Femur (tissue), 1 donor: ENCODE results near the gene INPP5D.
"Not testable (repeated sequence)": the region's sequence is repeated elsewhere in the genome, so short reads cannot be mapped to it uniquely, and the experiment has no call there.

ENCODE experiments used
- DNase-seq: peaks from one replicate; pipeline ENCODE4 v3.0.0-alpha.2; 2017

INPP5D gene

DNA sequence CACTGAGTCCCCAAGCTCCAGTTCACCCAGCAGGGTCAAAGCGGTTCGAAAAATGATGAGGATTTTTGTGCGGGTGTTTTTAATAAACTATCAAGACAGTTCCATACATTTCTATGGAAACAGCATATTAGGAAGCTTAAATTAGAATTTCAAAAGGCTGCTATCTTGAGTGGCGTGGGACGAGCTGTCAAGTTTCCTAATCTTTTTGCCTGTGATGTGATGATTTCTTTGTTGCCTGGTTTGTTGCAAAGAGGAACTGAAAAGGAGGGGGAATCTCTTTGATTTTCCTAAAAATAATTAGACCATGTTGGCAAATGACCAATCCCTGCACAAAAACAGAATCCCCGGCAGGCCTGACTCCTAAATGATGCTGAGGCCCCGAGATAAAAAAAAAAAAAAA is 125.2 kb downstream of the INPP5D start:
- DNase-seq: no peak

DNA sequence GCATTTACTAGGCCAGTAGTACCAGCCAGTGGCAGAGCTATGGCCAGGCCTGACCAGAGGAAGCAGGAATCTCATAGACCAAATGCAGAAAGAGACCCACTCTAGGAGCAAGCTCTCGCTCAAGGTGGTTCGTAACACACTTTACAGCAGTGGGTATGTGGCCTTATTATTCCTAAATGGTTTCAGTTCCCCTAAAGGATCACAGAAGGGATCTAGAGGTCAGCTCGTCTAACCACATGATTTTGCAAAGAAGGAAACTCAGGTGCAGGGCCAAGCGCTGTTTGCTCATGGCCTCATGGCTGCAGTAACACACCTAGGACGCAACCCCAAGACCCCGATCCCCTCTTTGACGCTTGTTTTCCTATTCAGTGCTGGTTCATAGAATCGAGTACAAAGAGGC is 125.8 kb downstream of the INPP5D start:
- DNase-seq: no peak

DNA sequence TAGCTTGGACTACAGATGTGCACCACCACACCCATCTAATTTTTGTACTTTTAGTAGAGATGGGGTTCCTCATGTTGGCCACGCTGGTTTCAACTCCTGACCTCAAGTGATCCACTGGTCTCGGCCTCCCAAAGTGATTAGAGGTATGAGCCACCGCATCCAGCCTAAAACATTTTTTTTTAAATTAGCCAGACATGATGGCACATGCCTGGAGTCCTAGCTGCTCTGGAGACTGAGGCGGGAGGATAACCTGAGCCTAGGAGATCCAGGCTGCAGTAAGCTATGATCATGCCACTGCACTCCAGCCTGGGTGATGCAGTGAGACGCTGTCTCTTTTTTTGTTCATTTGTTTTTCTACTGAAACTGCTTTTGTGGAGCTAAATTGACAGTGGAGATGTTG is 126.7 kb downstream of the INPP5D start:
- no peak for DNase-seq

DNA sequence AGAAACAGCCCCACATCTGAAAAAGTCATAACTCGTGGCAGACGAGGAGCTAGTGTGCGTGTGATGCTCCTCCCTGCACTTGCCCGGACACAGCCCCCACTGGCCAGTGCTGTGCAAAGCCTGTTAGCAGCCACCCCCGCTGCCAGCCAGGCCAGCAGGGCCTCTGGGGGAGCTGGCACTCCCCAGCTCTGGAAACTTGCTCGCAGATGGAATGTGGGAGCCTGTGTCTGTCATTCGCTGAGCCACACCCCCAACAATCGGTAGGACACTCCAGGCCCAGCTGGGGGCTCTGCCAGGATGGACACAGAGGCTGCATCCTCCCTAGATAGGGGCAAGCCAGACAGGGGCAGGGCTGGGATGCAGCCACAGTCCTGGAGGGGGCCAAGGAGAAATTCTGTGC is 128.9 kb downstream of the INPP5D start:
- DNase-seq: no peak

DNA sequence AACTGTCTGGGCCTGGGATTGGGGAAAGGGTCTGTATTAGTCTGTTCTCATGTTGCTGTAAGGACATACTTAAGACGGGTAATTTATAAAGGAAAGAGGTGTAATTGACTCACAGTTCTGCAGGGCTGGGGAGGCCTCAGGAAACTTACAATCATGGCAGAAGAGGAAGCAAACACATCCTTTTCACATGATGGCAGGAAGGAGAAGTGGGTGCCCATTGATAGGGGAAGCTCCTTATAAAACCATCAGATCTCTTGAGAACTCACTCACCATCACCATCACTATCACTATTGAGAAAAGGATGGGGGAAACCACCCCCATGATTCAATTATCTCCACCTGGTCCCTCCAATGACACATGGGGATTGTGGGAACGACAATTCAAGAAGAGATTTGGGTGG is 130.9 kb downstream of the INPP5D start:
- not testable (repeated sequence) for DNase-seq

DNA sequence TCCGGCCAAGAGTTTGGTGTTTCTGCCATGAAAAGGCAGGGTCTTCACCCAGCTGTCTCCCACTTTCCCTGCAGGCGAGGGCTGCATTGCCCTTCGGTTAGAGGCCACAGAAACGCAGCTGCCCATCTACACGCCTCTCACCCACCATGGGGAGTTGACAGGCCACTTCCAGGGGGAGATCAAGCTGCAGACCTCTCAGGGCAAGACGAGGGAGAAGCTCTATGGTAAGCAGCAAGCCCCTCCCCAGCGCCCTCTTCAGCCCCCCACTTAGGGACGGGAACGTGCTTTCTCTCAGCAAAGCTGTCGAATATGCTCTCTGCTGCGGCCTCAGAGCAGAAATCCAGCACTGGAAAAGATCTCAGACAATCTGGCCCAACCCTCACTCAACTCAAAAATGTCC is 133.6 kb downstream of the INPP5D start:
- DNase-seq: no peak

DNA sequence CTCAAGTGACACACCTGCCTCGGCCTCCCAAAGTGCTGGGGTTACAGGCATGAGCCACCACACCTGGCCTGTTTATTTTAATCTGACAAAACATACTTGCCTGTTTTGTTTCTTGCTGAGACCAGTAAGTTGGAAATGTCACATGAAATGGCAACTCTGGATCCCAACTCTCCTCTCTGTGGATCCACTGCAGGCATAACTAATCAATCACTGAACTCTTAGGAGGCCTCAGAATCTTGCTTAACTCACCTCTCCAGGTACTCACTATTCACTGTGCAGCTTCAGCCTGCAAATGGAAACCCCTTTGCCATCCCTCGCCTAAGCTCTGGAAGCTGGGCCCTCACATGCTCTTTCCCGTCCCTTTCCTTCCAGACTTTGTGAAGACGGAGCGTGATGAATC is 134.9 kb downstream of the INPP5D start:
- DNase-seq: no peak

DNA sequence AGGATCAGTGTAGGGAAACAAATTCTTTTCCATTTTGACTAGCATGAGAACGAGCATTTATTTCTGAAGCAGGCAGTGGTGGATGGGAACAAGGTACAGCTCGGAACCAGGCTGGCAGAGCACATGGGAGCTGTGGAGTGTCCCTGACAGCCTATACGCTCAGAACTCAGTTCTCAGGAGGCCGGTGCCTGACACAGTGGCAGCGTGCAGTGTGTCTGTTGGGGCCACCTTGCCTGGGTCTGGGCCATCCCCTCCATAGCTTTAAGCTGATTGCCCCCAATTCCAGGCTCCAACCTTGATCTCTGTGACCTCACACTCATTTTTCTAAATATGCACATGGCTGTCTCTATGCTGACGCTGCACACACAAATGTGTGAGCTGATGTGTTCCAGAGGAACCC is 136.9 kb downstream of the INPP5D start:
- no peak for DNase-seq

DNA sequence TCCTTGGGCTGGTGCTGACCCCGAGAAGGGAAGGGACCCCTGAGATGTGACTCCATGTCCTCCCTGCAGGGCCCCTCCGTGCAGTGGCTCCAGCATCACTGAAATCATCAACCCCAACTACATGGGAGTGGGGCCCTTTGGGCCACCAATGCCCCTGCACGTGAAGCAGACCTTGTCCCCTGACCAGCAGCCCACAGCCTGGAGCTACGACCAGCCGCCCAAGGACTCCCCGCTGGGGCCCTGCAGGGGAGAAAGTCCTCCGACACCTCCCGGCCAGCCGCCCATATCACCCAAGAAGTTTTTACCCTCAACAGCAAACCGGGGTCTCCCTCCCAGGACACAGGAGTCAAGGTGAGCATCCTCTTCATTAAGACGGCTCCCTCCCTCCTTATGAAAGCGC is 137.9 kb downstream of the INPP5D start:
- DNase-seq: no peak

DNA sequence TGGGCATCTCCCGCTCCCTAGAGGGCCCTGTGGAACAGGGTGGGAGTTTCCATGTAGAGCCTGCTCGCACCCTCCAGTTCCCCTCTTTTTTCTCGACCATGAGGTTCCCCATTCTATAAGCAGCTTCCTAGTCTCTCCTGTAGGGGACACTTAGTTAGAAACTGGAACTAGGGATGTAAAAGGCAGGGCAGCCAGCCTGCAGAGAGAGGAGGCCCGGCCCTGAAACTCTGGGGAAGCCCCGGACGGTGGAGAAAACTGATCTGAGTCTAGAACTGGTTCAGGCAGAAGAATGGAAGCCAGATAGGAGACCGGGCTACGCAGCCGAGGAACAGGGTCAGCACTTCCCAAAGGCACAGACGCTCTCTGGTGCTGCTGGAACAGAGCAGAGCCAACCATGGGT is 139.7 kb downstream of the INPP5D start:
- DNase-seq: no peak

DNA sequence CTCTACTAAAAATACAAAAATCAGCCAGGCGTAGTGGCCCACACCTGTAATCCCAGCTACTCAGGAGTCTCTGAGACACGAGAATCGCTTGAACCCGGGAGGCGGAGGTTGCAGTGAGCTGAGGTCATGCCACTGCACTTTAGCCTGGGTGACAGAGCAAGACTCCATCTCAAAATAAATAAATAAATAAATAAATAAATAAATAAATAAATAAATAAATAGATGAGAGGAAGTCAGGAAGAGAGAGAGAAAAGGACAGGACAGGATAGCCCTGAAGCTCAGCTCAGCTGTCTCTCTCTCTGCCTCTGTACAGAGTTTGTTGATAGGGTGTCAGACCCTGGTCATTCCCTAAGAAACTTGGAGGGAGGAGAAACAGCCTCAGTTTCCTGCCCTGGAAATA is 140.6 kb downstream of the INPP5D start:
- not testable (repeated sequence) for DNase-seq

DNA sequence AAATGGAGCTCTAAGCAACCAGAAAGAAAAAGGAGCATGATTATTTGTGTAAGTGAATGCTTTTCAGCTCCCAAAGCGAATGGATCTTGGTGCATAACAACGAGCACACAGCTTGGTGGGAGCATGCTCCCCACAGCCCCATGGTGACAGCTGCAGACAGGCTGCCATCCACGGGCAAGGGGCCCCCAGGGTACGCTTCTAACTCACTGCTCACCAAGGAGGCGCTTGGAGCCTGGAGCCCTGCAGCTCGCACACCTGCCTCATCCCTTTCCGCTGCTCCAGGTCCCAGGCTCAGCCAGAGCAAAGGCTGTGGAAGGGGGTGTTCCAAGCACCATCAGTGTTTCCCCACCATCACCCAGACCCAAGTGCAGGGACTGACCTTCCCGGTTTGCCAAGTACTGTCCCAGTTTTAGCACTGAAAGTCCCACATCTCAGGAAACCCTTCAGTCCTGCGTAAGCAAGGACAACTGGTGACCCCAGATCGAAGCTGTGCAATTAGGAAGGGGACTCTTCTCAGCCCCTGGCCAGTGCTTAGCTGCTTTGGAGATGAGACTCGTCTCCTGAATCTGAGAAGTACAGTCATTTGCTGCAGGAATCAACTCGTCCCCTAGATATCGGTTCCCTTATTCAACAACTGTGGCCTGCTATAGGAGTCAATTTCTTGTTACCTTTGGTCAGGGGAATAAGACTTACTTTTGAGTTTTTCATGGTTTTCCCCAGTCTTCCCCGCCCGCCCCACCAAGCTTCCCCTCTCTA is 141.3 kb downstream of the INPP5D start:
- no peak for DNase-seq

DNA sequence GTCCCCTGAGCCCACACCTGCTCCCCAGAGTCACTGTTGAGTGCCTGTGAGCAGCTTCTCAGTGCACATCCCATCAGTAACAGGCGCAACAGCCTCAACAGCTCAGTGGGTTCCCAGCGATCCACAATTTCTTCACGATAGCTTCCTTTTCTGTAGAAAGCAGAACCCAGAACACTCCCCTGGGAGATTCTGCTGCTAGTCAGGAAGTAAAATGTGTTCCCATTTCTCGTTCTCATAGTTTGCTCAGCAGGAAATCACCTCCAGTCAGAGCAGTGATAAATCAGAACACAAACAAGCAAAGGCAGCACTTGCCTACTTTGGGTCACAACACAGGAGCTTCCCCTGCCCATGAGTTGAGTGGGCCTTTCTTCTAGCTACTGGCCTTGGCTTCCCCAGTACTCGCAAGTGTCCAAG is 142.4 kb downstream of the INPP5D start:
- DNase-seq: no peak

DNA sequence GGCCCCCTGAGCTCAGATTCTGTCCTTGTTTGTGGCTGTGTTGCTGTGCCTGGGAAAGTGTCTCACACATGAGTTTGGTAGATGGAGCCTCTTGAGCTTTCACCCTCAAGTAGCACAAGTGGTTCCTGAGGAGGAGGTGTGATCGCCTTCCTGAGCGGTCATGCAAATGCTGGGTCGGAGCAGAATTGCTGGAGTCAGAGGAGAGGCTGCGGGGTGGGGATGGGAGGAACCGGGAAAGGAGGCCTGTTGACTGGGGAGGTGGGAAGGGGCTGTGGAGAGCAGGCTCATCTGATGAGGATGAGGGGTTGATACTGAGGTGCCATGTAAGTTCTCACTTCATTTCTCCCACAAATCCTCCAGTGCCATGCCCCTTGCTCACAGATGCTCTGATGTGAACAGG is 142.9 kb downstream of the INPP5D start:
- DNase-seq: no peak

DNA sequence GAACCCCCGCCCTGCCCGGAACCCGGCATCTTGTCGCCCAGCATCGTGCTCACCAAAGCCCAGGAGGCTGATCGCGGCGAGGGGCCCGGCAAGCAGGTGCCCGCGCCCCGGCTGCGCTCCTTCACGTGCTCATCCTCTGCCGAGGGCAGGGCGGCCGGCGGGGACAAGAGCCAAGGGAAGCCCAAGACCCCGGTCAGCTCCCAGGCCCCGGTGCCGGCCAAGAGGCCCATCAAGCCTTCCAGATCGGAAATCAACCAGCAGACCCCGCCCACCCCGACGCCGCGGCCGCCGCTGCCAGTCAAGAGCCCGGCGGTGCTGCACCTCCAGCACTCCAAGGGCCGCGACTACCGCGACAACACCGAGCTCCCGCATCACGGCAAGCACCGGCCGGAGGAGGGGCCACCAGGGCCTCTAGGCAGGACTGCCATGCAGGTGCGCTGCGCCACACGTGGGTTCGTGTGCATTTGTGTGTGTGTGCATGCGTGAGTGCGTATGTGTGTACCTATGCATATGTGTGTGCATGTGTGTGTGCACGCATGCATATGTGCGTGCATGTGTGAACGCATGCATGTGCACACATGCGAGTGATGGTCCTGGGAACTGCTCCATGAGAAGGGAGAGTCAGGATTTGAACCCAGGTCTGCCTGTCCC is 144.3 kb downstream of the INPP5D start:
- DNase-seq: no peak

DNA sequence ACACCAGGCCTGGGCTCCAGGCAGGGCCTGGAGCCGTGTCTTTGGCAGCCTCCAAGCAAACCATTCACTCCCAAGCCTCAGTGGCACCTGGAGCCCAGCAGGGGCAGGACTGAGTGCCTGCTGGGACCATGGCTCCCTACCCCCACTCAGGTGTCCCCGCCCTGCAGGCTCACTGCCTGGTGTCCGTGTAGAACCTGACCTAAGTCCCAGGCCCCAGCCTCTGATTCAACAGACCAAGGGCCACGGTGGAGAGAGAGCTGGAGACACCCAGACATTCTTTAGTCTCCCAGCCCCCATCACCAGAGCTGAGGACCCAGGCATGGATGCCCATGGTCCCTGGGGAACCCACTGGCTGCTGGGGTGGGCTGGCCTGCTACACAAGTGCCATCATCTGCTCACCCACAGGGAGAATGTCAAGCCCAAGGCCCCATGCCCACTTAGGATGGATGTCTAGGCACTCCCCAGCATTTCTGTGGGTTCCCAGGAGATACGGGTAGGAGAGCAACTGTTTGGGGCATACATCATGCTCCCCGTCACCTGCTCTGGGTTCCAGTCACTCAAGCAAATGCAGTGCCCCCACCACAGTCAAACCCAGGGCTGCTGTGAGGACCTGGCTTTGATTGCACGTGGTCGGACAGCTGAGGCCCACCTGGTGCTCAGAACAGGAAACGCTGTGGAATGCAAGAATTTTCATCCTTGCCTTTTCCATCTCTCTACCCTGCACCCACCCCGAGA is 148.4 kb downstream of the INPP5D start:
- DNase-seq: no peak

DNA sequence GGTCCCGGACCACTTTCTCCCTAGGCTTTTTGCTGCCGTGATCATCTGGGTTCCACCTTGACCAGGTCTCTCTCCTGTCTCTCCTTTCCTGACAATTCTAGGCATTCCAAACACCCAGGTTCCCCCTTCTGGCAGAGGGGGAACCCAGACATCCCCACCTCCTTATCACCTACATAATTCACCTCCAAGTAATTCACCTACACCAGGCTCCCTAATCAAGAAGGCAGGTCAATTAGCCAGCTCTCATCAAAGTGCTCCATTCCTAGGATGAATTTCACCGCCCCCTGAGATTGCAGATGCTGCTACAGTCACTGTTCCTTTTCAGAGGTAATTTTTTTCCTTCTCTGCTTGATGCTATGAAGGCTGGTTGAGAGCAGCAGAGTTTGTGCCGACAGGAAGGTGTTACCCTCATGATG is 149.0 kb downstream of the INPP5D start:
- DNase-seq: no peak

DNA sequence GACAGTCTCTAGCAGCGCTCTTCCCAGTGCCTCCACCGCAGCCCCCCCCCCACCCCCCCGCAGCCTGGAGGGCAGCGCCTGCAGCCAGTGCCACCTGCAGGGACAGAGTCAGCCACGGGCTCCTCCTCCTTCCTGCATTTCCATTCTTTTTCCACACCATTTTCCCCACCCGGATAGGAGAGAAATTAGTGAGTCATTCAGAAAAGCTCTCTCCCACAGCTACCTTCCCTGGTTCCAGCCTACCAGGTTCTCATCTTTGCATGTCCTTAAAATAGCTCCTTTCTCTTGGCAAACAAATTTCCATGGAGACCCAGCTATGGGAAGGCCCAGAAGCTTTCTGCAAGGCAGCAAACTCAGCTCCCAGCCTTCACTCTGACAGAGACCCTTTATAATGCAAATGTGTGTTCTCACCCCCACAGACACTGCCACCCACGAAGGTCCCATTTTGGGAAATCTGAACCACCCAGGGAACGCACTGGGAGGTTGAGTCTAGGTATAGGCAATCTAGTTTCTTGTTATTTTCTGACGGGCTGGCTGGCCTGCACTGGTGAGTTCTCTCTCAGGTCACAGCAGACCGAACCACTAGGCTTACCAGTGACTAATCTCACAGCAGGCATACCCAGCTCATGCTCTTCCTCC is 149.5 kb downstream of the INPP5D start:
- DNase-seq: peak; percentile 56

DNA sequence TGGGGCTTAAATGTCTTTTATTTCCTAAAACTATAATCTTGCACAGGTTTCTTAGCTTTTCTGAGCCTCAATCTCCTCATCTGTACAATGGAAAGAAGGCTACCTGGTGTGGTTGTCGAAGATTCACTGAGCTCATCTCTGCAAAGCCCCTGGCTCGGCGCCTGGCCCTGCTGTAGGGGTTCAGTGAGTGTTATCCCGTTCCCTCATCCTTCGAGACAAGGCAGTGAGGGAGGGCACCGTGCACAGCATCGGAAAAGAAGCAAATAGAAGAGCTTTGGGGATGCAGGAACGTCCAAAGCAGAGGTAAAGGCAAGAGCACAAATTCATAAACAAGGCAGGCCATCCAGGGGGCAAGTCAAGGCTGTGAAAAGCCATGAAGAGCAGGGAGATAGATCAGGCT is 150.1 kb downstream of the INPP5D start:
- no peak for DNase-seq

DNA sequence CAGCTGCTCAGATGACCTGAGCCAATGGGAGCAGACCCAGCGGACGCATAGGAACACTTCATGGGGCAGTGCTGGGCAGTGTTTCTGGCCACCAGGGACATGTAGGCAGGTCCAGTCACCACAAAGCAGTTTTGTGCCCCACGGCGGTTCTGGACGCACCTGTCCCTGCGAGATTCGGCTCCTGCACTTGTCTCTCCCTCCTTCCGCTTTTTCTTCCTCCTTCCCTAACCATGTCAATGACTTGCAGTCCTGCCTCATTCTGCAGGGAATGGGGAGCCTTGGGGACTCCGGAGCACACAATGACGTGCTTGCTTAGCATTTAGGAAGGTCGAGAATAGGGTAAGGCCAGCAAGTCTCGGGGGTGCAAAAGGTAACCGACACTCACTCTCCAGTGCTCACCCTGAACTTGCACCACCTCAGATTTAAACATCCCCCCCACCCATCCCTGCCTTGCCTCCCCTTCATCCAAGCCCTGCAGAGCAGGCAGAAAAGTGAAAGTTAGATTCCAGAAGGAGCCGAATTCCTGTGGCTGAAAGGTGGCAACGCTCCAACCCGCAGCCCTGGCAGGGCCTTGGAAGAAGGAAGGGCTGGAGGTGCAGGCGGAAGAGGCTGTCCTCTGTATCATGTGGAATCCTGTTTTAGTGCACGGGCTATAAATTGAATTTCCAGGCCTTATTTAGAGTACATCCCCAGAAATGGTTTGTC is 150.9 kb downstream of the INPP5D start:
- DNase-seq: peak; percentile 95

DNA sequence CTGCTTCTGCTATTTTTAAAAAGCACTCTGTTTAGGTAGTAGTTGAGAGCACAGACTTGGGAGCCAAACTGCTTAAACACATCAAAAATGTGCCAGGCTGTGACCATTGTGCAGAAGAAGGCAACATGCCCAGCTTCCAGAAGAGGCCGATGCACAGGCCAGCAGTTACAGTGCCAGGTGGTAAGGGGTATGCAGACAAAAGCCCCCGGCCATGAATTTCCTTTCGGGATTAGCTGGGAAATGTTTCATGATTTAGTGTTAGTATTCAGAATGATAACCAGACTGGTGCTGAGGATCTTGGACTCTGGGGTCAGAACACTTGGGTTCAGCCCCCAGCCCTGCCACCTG is 151.4 kb downstream of the INPP5D start:
- peak; percentile 41 for DNase-seq

DNA sequence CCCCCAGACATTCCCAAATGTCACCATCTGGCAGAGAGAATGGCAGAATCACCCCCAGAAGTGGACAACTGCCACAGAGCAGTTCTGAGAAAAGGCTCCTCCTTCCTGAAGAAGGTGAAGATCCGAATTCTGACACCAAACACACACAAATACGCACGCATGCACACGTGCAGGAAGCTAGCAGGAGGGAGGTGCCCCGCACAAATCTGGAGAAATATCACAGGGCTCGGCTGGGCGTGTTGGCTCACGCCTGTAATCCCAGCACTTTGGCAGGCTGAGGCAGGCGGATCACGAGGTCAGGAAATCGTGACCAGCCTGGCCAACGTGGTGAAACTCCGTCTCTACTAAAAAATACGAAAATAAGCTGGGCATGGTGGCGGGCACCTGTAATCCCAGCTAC is 152.9 kb downstream of the INPP5D start:
- DNase-seq: no peak

DNA sequence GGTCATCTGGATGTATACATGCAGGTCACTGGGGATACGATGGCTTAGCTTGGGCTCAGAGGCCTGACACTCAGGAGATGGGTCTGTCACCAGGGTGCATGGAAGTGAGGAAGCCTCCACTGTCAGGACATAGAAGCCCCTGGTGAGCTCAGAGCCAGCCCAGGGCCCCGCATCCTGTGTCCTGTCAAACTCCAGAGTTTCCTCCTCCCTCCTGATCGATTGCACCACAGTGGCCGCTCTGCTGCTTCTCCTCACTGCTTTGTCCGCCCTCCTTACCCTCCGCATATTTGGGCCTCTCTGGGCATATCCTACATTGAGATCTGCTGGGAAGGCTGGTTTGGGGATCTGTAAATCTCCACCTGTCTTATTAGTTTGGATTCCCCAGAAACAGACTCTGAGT is 153.8 kb downstream of the INPP5D start:
- DNase-seq: no peak
